K562 (cell line): ENCODE results near the gene UBA52. TPM values are rescaled to one million over a fixed set of nuclear protein-coding genes. Genes with fewer than 3 reads are reported as not detected.

Experiments
- ARNT ChIP-seq, 2 experiments: fragments of 450-650 bp; IDR thresholded peaks; 2 replicates each; pipeline ENCODE4 v1.6.1; 2016; ENCODE audit warnings: mild to moderate bottlenecking in 1 of 2
- CHD1 ChIP-seq: fragments of 200-600 bp; sonication (generic); IDR thresholded peaks from one replicate; pipeline ENCODE4 v1.6.1; 2012; ENCODE audit warnings: mild to moderate bottlenecking, moderate library complexity, low read length, inconsistent platforms
- JUN ChIP-seq, 2 experiments: sonication (generic) in 1 of 2; formaldehyde crosslinking in 1 of 2; IDR thresholded peaks; 2 replicates each; pipeline versions ENCODE4 v1.6.1 to v1.8.0; 2012 to 2022; ENCODE audit warnings: borderline replicate concordance in 2 of 2, mild to moderate bottlenecking in 2 of 2, improper control_type of control experiment in 1 of 2, low read depth in 1 of 2, low read length in 1 of 2, missing genetic modification reagents in 1 of 2
- KLF1 ChIP-seq: fragments of 450-650 bp; IDR thresholded peaks from 2 replicates; pipeline ENCODE4 v1.6.1; 2016; ENCODE audit warnings: missing genetic modification characterization, missing compliant biosample characterization
- MAFK ChIP-seq: IDR thresholded peaks from 2 replicates; pipeline ENCODE4 v1.6.1; 2011; ENCODE audit warnings: low read length, improper control_type of control experiment
- RAD51 ChIP-seq: fragments of 450-650 bp; IDR thresholded peaks from 2 replicates; pipeline ENCODE4 v1.7.1; 2016; ENCODE audit warnings: low read depth, mild to moderate bottlenecking, borderline replicate concordance
- RBM39 ChIP-seq: fragments of 200-400 bp; formaldehyde crosslinking; optimal IDR thresholded peaks from 2 replicates; pipeline ENCODE3; 2018; ENCODE audit warnings: low read depth, low read length
- RNF2 ChIP-seq: sonication (generic); IDR thresholded peaks from 2 replicates; pipeline ENCODE4 v1.6.1; 2016
- SMARCE1 ChIP-seq: fragments of 450-650 bp; IDR thresholded peaks from 2 replicates; pipeline ENCODE4 v1.7.1; 2016; ENCODE audit warnings: mild to moderate bottlenecking
- U2AF2 ChIP-seq: fragments of 200-400 bp; formaldehyde crosslinking; optimal IDR thresholded peaks from 2 replicates; pipeline ENCODE3; 2017; ENCODE audit warnings: low read depth, mild to moderate bottlenecking, low read length
- ZNF174 ChIP-seq: fragments of 250-450 bp; sonication (Bioruptor Pico); IDR thresholded peaks from 2 replicates; pipeline ENCODE4 v1.4.0; 2020; ENCODE audit warnings: mild to moderate bottlenecking
- polyA plus RNA-seq, 8 experiments: library from polyadenylated mRNA; depleted of rRNA in 4 of 8; stranded (reverse) in 5 of 8; unstranded in 3 of 8; fragments of >200 nt; fragmentation: Nextera tagmentation in 2 of 8; fragmentation: Illumina TruSeq in 1 of 8; extraction: Ambion mirVana in 2 of 8; extraction: Trizol in 1 of 8; gene quantifications; 2 replicates each; pipeline versions ENCODE4 v1.2.1 to v1.2.3, GENCODE V29; 2011 to 2014; ENCODE audit warnings: inconsistent platforms in 1 of 8, missing spikeins in 1 of 8
- total RNA-seq, 7 experiments: library from RNA; depleted of rRNA in 6 of 7; stranded (reverse); fragments of >200 nt in 6 of 7; fragmentation: Illumina TruSeq in 2 of 7; extraction: Trizol in 2 of 7; gene quantifications; 2 replicates each; pipeline versions ENCODE4 v1.2.1 to v1.2.3, GENCODE V29; 2011 to 2021; ENCODE audit warnings: low replicate concordance in 1 of 7
- TF ChIP-seq, protein P1 (sequence below), 3 experiments: IDR thresholded peaks in 2 of 3; conservative IDR thresholded peaks in 1 of 3; 2 replicates each; pipeline ENCODE4 v1.5.1; 2011 to 2012; ENCODE audit warnings: low read length in 3 of 3, mild to moderate bottlenecking in 3 of 3, control low read depth in 2 of 3, improper control_type of control experiment in 1 of 3, inconsistent platforms in 1 of 3, low read depth in 1 of 3, mixed read lengths in 1 of 3, moderate library complexity in 1 of 3; ENCODE audit not compliant: insufficient read depth in 2 of 3
- TF ChIP-seq, protein P2 (sequence below): fragments of 450-650 bp; IDR thresholded peaks from 2 replicates; pipeline ENCODE4 v1.6.1; 2018; ENCODE audit warnings: mild to moderate bottlenecking, low read depth; ENCODE audit not compliant: partially characterized antibody
- TF ChIP-seq, protein P3 (sequence below): fragments of 450-650 bp; IDR thresholded peaks from 2 replicates; pipeline ENCODE4 v1.6.1; 2016; ENCODE audit warnings: low read depth

UBA52 gene
- total and polyA plus RNA-seq, 9 of the 15 experiments (the other 6 are each of a cell fraction or from before 2014, with no cell fraction given) = 1,110 to 2,751 (median 1,733) TPM

DNA sequence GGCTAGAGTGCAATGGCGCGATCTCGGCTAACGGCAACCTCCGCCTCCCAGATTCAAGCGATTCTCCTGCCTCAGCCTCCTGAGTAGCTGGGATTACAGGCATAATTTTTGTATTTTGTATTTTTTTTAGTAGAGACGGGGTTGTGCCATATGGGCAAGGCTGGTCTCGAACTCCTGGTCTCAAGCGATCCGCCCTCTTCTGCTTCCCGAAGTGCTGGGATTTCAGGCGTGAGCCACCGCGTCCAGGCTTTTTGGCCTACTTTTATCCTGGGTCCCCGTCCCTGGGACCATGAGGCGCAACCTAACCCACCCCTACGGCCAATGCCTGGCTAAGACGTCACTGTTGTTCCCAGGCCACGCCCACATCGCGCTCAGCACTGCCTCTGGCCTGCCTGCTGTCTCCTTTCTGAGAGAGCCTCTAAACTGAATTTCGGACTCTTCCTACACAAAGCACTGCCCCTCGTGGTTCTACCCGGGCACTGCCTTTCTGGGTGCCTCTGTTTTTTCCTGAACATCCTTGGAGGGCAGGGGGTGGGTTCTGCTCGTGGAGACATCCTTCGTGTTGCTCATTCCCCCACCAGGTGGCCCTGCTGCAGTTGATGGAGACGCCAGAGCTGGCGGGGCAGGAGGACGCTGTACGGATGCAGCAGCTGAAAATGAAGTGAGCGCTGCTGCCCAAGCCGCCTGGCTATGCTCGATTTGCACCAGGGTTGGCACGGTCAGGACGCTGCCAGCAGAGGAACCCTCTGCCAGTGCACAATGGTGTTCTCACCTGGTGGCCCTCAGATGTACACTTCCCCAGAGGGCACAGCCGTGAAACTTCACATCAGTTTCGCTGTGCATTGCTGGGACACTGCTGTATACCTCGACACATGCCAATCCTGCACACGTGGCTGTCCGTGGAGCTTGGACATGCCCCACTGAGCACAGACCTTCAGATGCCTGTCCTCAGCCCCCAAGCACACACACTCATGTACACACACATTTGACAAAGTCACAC is 18.9 kb downstream of the UBA52 start (continued):
- TF ChIP-seq, protein P1, sequence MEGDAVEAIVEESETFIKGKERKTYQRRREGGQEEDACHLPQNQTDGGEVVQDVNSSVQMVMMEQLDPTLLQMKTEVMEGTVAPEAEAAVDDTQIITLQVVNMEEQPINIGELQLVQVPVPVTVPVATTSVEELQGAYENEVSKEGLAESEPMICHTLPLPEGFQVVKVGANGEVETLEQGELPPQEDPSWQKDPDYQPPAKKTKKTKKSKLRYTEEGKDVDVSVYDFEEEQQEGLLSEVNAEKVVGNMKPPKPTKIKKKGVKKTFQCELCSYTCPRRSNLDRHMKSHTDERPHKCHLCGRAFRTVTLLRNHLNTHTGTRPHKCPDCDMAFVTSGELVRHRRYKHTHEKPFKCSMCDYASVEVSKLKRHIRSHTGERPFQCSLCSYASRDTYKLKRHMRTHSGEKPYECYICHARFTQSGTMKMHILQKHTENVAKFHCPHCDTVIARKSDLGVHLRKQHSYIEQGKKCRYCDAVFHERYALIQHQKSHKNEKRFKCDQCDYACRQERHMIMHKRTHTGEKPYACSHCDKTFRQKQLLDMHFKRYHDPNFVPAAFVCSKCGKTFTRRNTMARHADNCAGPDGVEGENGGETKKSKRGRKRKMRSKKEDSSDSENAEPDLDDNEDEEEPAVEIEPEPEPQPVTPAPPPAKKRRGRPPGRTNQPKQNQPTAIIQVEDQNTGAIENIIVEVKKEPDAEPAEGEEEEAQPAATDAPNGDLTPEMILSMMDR (IDR thresholded peaks at IDR 0.05 in 2 of 3, conservative IDR thresholded peaks at IDR 0.05 in 1 of 3; ENCODE audit: insufficient read depth in 2 of 3, low read depth in 1 of 3, low read length in 3 of 3) = peak; percentile 60 to 76 (median 73)
- TF ChIP-seq RAD51 (no peak), JUN (IDR thresholded peaks at IDR 0.05; ENCODE audit: borderline replicate concordance, low read depth, low read length) (no peak), JUN (CRISPR knock-in tag; IDR thresholded peaks at IDR 0.05; ENCODE audit: borderline replicate concordance) (0 out of 2 replicates have a peak, but pooled peaks have one; percentile 34), ZNF174 (CRISPR knock-in tag) (no peak), CHD1 (no peak), RBM39 (peak; percentile 7), RNF2 (no peak), MAFK (no peak), KLF1 (tag) (no peak), ARNT (IDR thresholded peaks at IDR 0.05) (no peak), SMARCE1 (no peak), U2AF2 (no peak)
- TF ChIP-seq, protein P2, sequence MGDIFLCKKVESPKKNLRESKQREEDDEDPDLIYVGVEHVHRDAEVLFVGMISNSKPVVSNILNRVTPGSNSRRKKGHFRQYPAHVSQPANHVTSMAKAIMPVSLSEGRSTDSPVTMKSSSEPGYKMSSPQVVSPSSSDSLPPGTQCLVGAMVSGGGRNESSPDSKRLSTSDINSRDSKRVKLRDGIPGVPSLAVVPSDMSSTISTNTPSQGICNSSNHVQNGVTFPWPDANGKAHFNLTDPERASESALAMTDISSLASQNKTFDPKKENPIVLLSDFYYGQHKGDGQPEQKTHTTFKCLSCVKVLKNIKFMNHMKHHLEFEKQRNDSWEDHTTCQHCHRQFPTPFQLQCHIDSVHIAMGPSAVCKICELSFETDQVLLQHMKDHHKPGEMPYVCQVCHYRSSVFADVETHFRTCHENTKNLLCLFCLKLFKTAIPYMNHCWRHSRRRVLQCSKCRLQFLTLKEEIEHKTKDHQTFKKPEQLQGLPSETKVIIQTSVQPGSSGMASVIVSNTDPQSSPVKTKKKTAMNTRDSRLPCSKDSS = no peak
- TF ChIP-seq, protein P3, sequence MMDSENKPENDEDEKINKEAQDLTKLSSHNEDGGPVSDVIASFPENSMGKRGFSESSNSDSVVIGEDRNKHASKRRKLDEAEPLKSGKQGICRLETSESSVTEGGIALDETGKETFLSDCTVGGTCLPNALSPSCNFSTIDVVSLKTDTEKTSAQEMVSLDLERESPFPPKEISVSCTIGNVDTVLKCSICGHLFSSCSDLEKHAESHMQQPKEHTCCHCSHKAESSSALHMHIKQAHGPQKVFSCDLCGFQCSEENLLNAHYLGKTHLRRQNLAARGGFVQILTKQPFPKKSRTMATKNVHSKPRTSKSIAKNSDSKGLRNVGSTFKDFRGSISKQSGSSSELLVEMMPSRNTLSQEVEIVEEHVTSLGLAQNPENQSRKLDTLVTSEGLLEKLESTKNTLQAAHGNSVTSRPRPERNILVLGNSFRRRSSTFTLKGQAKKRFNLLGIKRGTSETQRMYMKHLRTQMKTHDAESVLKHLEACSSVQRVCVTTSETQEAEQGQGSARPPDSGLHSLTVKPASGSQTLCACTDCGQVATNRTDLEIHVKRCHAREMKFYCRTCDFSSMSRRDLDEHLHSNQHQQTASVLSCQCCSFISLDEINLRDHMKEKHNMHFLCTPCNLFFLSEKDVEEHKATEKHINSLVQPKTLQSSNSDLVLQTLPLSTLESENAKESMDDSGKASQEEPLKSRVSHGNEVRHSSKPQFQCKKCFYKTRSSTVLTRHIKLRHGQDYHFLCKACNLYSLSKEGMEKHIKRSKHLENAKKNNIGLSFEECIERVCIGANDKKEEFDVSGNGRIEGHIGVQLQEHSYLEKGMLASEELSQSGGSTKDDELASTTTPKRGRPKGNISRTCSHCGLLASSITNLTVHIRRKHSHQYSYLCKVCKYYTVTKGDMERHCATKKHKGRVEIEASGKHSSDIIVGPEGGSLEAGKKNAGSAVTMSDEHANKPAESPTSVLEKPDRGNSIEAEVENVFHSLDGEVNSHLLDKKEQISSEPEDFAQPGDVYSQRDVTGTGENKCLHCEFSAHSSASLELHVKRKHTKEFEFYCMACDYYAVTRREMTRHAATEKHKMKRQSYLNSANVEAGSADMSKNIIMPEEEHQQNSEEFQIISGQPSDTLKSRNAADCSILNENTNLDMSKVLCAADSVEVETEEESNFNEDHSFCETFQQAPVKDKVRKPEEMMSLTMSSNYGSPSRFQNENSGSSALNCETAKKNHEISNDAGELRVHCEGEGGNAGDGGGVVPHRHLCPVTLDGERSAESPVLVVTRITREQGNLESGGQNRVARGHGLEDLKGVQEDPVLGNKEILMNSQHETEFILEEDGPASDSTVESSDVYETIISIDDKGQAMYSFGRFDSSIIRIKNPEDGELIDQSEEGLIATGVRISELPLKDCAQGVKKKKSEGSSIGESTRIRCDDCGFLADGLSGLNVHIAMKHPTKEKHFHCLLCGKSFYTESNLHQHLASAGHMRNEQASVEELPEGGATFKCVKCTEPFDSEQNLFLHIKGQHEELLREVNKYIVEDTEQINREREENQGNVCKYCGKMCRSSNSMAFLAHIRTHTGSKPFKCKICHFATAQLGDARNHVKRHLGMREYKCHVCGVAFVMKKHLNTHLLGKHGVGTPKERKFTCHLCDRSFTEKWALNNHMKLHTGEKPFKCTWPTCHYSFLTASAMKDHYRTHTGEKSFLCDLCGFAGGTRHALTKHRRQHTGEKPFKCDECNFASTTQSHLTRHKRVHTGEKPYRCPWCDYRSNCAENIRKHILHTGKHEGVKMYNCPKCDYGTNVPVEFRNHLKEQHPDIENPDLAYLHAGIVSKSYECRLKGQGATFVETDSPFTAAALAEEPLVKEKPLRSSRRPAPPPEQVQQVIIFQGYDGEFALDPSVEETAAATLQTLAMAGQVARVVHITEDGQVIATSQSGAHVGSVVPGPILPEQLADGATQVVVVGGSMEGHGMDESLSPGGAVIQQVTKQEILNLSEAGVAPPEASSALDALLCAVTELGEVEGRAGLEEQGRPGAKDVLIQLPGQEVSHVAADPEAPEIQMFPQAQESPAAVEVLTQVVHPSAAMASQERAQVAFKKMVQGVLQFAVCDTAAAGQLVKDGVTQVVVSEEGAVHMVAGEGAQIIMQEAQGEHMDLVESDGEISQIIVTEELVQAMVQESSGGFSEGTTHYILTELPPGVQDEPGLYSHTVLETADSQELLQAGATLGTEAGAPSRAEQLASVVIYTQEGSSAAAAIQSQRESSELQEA = peak; percentile 63; the same call in 1 of the 2 replicates
